ENCODE results near the gene TIMP4.

The TIMP4 gene

DNA sequence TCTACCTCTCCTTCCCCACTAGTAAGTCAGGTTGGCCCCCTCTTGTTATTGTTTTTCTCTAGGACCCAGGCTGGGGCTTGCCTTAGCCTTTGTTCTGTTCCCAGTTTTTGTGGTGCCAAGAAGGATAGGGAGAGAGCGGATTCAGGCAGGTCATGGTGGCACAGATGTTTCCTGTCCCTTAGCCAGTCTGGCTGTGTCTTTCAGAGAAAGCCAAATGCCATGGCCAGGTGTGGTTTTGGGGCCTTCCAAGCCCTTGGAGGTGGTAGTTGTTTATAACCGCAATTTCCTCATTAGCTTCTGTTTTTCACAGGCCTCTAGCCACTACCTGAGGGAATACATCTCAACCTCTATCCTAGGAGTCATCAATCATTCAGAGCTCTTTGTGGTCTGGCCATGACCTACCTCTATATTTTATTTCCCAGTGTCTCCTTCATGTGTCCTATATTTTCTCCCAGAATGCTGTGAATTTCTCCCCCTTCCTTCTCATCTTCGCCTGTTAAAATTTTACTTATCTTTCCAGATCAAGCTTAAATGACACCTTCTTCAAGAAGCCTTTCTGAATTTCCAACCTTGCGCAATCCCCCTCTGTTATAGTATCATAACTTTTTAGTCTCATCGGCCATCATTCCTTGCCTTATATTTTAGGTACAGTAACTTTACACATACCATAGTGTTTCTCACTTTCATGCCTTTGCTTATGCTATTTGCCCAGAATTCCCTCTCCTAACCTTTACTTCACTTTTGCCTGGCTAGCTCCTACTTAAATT, 38.2 kb downstream of the TIMP4 start:
- no peak overlapping the region for H3K27ac ChIP-seq (ENCODE audit: low read depth, low read length)
- H3K27me3 ChIP-seq (ENCODE audit: control insufficient read depth in 1 of 2, insufficient read depth in 2 of 2, low read length in 2 of 2) = no peaks in the 10 kb centered on the region
- H3K9me3 ChIP-seq (ENCODE audit: low read length) = no peaks in the 10 kb centered on the region
- H3K36me3 ChIP-seq (ENCODE audit: insufficient read depth, low read length) = no peaks in the 10 kb centered on the region
- no peaks in the 10 kb centered on the region for H3K4me1 ChIP-seq (ENCODE audit: insufficient read depth, low read length)
- H3K9ac ChIP-seq (ENCODE audit: low read length) = no peak overlapping the region
- H3K4me3 ChIP-seq (ENCODE audit: low read depth in 1 of 2, low read length in 2 of 2) = no peak overlapping the region

DNA sequence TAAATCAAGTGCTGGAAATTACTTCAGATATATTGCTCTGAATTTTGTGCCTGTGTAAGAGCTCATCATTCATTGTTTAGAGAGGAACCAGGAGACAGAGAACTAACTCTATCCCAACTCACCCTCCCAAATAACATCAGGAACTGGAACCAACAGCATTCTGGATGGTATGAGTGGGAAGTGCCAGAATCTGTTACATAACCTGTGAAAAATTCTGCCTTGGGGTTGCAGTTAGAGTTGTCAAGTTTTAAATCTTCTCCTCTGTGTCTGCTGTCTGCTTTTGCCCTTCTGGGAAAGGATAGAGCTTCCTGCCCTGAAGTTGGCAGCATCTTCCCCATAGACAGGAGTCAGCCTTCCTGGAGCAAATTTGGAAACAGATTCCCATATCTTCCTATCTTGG, 41.2 kb downstream of the TIMP4 start:
- no peak overlapping the region for H3K4me3 ChIP-seq (ENCODE audit: low read depth in 1 of 2, low read length in 2 of 2)
- H3K27me3 ChIP-seq (ENCODE audit: control insufficient read depth in 1 of 2, insufficient read depth in 2 of 2, low read length in 2 of 2) = no peaks in the 10 kb centered on the region
- H3K9ac ChIP-seq (ENCODE audit: low read length) = no peak overlapping the region
- H3K36me3 ChIP-seq (ENCODE audit: insufficient read depth, low read length) = no peaks in the 10 kb centered on the region
- no peaks in the 10 kb centered on the region for H3K4me1 ChIP-seq (ENCODE audit: insufficient read depth, low read length)
- no peak overlapping the region for H3K27ac ChIP-seq (ENCODE audit: low read depth, low read length)
- no peaks in the 10 kb centered on the region for H3K9me3 ChIP-seq (ENCODE audit: low read length)

DNA sequence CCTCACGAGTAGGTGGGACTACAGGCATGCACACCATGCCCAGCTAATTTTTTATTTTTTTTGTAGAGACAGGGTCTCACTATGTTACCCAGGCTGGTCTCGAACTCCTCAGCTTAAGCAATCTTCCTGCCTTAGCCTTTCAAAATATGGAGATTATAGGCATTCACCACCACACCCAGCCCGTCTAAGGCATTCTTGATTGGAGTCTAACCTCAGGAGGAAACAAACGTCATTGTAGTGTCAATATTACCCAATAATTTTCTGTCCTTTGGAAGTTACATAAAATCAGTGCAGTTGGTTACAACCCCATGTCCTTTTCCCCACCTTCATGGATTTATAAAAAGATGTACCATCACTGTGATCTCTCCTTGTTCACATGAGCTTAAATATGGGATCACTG, 41.8 kb downstream of the TIMP4 start:
- Histone ChIP-seq H3K9me3 (ENCODE audit: low read length) (no peaks in the 10 kb centered on the region), H3K4me3 (ENCODE audit: low read depth in 1 of 2, low read length in 2 of 2) (no peak overlapping the region), H3K4me1 (ENCODE audit: insufficient read depth, low read length) (no peaks in the 10 kb centered on the region), H3K27ac (ENCODE audit: low read depth, low read length) (no peak overlapping the region), H3K9ac (ENCODE audit: low read length) (no peak overlapping the region), H3K36me3 (ENCODE audit: insufficient read depth, low read length) (no peaks in the 10 kb centered on the region), H3K27me3 (ENCODE audit: control insufficient read depth in 1 of 2, insufficient read depth in 2 of 2, low read length in 2 of 2) (no peaks in the 10 kb centered on the region)

DNA sequence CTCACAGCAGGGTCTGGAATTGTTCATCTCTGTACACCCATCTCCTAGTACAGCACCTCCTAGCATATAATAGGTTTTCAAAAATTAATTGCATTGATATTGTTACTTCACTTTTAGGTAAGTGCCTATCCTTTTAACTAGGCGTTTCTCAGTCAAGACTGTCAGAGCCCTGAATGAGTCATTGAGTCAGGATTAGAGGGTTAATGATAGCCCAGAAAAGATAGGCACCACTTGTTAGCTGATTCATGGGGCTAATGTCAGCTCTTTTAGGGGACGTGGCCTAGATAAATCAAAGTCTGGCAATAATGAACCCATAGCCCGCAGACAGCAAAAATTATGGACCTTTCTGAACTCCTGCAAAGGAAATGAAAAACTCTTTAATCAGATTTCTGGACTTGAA, 42.9 kb downstream of the TIMP4 start:
- H3K9ac ChIP-seq (ENCODE audit: low read length) = no peak overlapping the region
- H3K36me3 ChIP-seq (ENCODE audit: insufficient read depth, low read length) = no peaks in the 10 kb centered on the region
- H3K27ac ChIP-seq (ENCODE audit: low read depth, low read length) = no peak overlapping the region
- H3K4me3 ChIP-seq (ENCODE audit: low read depth in 1 of 2, low read length in 2 of 2) = no peak overlapping the region
- no peaks in the 10 kb centered on the region for H3K4me1 ChIP-seq (ENCODE audit: insufficient read depth, low read length)
- no peaks in the 10 kb centered on the region for H3K9me3 ChIP-seq (ENCODE audit: low read length)
- H3K27me3 ChIP-seq (ENCODE audit: control insufficient read depth in 1 of 2, insufficient read depth in 2 of 2, low read length in 2 of 2) = no peaks in the 10 kb centered on the region

DNA sequence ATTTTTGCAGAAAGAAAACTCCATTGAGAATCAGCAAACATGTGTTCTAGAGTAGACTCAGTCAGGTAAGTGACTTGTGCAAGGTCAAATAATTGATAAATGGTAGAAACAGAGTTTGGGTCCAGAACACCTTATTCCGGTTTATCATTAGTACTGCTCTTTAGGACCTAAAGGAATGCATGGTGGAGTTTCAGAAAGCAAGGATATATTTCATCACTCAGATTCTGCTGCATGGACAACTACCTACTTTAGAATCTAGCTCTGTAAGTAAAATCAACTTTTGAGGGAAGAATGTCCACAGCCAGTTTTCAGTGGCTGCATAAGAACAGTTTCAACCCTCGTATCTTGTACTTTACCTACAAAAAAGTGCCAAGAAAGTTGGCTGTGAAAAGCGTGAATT, 43.6 kb downstream of the TIMP4 start:
- H3K36me3 ChIP-seq (ENCODE audit: insufficient read depth, low read length) = no peaks in the 10 kb centered on the region
- no peak overlapping the region for H3K27ac ChIP-seq (ENCODE audit: low read depth, low read length)
- no peaks in the 10 kb centered on the region for H3K9me3 ChIP-seq (ENCODE audit: low read length)
- H3K27me3 ChIP-seq (ENCODE audit: control insufficient read depth in 1 of 2, insufficient read depth in 2 of 2, low read length in 2 of 2) = no peaks in the 10 kb centered on the region
- no peaks in the 10 kb centered on the region for H3K4me1 ChIP-seq (ENCODE audit: insufficient read depth, low read length)
- no peak overlapping the region for H3K9ac ChIP-seq (ENCODE audit: low read length)
- H3K4me3 ChIP-seq (ENCODE audit: low read depth in 1 of 2, low read length in 2 of 2) = no peak overlapping the region

DNA sequence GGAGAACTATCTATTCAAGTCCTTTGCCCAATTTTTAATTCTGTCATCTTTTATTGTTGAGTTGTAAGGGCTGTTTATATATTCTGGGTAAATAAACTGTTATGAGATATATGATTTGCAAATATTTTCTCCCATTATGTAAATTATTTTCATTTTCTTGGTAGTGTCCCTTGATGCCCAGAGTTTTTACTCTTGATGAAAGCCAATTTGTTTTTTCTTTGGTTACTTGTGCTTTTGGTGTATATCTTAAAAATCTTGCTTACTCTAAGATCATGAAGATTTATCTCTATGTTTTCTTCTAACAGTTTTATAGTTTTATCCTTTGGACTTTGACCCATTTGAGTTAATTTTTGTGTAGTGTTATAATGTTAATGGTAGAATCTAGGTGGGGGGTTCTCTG, 44.5 kb downstream of the TIMP4 start:
- Histone ChIP-seq H3K27me3 (ENCODE audit: control insufficient read depth in 1 of 2, insufficient read depth in 2 of 2, low read length in 2 of 2) (no peaks in the 10 kb centered on the region), H3K4me3 (ENCODE audit: low read depth in 1 of 2, low read length in 2 of 2) (no peak overlapping the region), H3K4me1 (ENCODE audit: insufficient read depth, low read length) (no peaks in the 10 kb centered on the region), H3K27ac (ENCODE audit: low read depth, low read length) (no peak overlapping the region), H3K36me3 (ENCODE audit: insufficient read depth, low read length) (no peaks in the 10 kb centered on the region), H3K9me3 (ENCODE audit: low read length) (no peaks in the 10 kb centered on the region), H3K9ac (ENCODE audit: low read length) (no peak overlapping the region)

DNA sequence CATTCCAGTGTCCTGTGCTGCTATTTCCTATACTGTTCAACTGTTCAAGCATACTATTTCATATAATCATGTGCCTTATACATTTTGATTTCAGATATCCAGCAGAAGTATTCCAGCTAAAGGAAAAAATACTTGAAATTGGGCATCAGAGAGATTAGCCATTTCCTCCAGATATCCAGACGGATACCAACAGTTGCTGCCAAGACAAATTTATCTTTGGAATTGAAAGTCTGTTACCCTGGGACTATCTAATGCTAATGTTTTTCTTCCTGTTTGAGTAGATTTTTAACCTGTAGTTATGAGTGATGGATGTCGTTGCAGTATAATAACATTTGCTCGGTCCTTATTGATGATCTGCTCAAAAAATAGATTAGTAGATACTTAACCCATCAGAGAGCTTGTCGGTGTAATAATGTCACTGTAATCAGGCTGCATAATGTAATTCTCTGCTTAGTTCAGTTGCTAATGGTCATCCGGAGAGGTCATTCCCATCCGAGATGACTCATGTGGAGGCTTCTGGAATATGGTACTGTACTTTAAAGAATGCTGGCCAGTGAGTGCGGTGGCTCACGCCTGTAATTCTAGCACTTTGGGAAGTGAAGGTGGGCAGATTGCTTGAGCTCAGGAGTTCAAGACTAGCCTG, 51.5 kb downstream of the TIMP4 start:
- Histone ChIP-seq H3K27ac (ENCODE audit: low read depth, low read length) (no peak overlapping the region), H3K9ac (ENCODE audit: low read length) (no peak overlapping the region), H3K27me3 (ENCODE audit: control insufficient read depth in 1 of 2, insufficient read depth in 2 of 2, low read length in 2 of 2) (no peaks in the 10 kb centered on the region), H3K4me3 (ENCODE audit: low read depth in 1 of 2, low read length in 2 of 2) (no peak overlapping the region), H3K9me3 (ENCODE audit: low read length) (no peaks in the 10 kb centered on the region), H3K36me3 (ENCODE audit: insufficient read depth, low read length) (no peaks in the 10 kb centered on the region), H3K4me1 (ENCODE audit: insufficient read depth, low read length) (no peaks in the 10 kb centered on the region)

All from muscle layer of colon (tissue), 2 donors.